COLO829 (cell line): ENCODE results near the gene SPRED2.

Experiments used
- DNase-seq: peaks from one replicate; pipeline ENCODE4 v3.0.0; 2012; ENCODE audit warnings: low spot score

The SPRED2 gene

DNA sequence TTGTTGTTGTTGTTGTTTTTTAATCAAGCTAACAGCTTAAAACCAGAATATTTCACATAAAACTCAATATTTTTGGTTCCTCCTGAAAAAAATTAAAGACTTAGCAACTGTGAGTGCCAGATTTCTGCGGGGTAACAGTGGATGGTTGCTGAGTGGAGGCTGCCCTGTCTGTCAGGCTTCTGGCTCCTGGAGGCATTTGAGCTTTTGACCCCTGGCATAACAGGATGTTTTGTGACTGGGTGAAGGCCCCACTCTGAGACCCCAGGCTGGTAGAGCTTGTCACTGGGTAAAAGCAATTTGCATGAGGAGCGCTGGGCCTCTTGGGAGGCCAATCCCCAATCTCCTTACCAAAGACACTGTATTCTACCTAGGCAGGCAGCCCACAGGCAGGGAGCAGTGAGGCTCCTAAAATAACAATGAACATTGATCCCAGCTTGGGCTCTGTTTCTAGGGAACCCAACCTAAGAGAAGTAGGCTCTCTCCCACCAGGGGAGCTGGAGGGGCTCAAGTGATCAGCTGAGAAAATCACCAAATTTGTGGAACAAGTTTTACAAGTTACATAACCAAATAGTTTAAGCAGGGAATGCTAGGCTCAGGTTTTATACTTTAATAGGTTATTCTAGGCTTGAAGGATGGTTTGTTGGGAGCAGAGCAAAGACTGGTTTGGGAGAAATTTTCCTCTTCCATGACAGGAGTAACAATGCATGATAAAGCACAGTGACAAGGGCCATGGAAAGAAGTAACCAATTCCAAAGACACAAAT is 5.9 kb upstream of the SPRED2 start:
- DNase-seq: no peak

DNA sequence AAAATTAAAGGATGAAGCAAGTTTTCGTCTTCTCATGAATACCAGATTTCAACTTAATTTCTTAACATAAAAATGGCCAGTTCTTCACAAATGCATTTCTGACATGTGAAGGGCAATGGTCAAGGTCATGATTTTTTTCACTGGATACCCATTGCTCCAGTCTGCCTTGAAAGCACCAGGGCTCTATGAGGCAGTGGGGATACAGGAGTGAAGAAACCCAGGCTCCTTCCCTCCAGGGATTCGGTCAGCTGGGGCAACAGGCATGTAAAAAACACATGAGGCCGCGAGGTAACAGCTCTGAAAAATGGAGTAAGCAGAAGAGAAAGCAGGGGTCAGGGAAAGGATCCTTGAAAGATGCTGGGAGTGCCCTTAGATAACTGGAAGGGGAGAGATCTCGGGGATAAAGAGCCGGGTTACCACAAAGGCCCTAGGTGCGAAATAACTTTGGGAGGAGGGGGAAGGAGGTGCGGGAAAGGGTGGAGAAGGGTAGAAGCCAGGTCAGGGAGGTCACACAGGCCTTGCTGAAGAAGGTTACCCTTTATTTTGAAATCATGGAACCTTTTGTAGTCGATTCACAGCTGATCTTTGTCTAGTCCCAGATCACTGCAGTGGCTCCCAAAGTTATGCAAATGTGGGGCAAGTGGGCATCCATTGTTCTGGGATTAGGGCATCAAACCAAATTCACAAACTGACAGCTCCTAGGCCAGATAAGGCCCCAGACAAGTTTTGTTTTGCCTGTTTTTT is 5.2 kb upstream of the SPRED2 start:
- DNase-seq: no peak

DNA sequence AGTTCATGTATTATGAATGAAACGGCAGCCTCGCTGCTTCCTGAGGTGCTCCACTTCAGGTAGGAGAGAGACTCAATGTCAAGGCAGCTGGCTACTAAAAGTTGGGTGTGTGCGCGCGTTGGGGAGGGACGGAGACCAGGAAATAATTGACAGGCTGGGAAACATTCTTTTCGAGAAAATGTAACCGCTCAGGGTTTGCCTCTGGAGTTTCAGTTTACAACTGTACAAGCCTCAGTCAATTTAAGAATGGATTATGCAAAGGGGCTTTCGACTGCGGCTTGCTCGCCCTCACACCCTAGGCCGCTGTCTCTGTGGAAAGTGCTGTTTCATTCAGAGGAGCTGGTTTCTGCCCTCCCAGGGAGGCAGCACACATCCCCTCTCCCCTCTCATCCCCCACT is 4.4 kb upstream of the SPRED2 start:
- DNase-seq: no peak

DNA sequence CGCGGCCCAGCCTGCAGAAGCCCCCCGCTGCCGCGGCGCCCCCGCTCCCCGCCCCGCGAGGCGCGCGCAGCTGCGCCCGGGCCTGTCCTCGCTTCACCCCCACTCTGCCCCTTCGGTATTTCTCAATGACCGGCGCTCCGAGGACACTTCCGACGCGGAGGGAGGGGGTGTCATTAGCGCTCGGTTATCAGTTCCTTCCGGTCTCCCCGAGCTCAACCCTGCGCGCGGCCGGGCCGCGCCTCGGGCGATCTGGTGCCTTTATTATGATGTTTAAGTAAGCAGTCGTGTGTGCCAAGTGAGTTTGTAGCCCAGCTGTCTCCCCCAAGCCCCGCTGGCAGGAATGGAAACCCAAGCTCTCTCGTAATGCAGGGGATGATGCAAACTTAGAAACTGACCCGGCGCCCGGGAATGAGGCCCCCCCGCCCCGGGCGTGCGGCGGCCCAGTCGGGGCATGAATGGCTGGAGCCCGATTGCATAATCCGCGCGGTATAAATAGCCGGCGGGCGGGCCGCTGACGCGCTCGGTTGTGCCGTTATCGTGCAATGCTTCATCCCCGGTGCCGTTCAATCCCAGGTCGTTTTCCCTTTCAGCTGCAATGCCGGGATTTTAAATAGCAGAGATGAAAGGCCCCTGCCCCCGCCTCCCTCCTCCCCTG is 3.9 kb upstream of the SPRED2 start:
- peak; percentile 58 for DNase-seq

DNA sequence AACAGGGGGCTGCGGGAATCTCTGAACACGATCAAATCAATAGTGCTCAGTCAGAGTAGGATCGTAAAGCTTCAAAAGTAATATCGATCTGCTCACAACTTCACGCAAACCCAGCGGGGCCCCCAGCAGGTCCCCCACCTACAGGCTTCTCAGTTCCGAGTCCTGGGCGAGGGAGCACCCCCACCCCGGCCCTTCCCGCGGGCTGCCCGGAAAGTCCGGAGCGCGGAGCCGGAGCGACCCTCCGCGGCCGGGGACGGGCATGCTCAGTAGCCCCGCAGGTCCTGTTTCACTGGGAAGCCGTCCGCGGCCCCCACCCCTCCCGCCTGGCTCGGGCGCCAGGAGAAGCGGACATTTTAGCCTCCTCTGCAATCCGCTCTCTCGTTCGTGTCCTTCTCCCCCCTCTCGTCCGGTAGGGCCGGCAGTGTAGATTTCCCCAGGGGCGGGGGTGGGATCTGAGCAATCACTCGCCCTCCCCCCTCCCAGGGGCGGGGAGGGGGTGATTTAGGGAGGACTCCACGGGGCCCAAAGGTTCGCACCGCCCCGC is 3.3 kb upstream of the SPRED2 start:
- peak; percentile 86 for DNase-seq

DNA sequence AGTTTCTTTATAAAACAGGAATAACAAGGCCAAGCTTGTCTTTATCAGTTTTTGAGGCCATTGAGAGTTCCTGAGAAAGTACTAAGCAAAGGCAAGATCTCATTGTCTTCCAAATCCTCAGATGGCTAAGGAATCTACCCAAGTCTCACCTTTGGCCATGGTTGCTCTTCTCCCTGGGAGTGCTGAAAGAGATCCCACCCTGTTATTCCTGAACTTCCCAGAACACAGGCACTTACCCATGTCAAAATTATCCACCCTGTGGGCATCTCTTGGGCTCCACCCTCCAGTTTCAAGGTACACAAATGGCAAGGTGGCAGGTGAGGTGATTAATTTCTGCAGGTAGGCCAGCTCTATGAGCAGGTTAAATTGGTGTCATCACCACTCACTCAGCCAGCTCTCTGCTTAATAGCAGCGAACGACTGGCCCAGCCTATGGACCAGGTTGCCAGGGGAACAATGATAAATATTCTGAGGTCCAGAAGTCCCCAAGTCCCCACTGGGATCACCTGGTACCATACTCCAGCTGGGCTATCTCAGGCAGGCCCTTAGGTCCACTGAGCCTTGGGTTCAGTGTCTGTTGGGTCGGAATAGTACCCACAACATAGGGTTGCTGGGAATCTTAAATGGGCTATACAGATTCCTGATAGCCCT is 2.3 kb upstream of the SPRED2 start:
- no peak for DNase-seq

DNA sequence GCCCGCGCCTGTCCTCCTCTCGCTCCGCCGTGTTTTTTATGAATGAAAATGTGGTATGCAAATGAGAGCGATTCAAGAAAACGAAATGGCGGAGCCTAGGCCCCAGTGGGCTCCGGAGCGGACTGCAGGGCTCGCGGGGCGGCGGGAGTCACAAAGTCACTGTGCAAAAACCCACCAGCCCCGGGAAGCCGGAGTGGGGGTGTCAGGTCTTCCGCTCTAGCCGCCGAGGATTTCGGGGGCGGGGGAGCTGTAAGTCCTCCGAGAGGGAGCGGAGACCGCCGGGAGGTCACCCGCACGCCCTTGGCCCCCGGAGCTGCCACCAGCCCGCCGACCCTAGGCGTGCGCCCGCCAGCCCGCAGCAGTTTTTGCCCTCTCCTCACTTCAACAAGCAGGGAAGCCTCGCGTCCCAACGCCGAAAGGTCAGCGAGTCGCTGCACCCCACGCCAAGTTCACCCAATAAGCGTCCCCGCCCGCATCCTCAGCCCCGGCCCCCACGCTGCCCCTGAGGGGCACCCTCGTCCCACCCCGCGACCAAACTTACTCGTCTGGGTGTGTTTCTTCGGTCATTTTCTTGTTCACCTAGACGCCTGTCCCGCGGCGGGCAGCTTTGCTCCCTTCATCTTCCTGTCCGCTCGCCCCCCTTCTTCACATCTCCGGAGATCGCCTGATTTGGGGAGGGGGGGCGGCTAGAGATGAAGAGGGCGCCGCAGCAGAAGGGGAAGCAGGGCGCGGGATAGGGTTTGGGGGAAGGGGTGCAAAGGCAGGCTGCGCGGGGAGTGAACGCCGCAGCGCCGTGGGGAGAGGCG is 775 bp downstream of the SPRED2 start:
- no peak for DNase-seq

DNA sequence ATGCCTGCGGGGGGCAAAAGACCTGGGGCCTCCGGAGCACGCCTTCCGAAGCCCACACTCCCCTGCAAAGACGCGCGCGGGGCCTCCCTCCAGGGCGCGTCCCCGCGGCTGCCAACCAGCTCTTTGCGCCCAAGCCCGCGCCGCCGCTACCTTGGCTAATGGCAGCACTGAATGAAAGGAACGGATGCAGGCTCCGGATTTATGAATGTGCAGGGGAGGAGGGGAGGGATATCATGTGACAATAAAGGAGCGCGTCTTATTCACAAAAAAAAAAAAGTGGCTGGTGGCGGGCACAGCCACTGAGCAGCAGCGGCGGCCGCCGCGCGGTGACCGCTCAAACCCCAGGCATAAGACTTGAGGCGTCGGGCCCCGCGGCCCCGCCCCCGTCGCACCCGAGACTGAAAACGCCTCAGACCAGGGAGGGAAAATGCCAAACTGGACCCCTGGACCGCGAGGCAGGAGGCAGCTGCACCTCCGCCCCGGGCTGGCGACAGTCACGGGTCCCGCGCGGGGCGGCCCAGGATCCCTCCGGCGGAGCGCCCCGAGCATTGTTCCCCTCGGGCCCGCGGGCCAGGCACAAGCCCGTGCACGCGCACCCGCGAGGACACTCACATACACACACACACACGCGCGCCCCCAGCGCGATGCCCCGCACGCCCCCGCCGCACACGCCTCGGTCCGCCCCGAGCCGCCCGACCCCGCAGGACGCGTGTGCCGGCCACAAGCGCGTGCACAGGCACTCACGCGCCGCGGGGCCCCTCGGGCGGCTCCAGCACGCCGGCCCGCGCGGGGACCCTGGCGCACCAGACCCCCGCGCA is 1.6 kb downstream of the SPRED2 start:
- peak; percentile 41 for DNase-seq

DNA sequence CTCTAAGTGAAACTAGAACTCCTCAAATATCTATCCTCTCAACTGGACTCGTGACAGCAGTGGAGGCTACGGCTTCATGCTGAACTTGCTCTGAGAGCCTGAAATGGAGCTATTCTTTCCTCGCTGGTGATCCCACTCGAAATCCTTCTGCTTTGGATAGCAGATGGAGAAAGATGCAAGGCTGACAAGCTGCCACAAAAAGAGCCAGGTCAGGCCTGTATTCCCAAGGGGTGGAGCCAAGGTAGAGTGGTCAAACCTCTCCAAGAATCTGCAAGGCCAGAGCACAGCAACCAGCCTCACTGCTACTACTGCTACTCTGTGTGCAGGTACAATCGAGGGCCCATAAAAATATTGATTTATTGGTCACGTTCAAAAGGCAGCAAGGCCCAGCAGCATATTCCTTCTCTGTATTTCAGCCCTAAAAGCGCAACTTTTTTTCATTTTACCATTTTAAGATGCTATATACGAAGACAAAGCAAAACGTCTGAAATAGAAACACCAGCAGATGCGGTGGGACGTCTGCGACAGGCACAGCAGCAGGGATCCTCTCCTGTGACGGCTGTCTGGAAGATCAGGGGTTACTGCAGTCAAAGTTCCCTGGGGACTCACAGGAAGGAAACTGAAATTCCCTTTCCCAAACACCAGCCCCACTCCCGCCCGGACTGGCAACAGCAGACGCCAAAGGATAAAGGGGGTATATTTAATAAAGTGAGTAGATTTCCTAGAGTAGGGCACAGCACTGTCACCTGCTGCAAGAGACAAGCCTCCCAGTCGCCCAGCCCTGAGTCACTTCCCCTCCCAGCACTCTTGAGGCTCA is 2.4 kb downstream of the SPRED2 start:
- no peak for DNase-seq

DNA sequence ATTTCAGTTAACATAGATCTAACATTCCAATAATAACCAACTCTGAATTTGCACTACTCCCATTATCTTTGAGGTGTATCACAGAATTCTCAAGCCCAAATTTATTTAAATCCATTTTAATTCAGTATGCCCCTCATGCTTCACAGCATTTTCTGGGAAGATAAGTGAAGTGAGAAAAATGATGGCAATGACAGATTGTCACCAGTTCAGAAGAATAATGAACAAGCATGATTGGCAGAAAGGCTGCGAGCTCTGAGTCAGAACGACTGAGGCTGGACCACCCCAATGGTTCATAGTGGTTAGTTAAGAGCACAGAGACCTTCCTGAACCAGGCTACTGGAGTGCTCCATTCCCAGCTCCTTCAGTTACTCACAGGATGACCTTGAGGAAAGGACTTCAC is 4.9 kb downstream of the SPRED2 start:
- no peak for DNase-seq

DNA sequence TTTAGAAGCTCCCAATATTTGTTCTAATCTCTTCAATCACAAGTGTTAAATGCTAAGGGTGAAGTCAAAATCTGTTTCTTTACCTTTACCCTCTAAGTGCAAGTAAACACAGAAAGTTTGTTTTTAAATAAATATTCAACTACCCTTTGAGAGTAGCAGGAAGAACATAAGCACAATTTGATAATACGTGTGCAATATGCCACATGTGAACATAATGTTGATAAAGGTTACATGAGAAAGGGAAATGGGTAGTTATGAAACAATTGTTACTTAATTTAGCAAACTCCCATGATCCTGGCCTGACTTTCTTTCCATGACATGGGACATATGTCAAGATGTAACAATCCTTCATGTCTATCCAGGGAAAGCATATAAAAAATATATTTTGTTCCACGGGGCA is 7.1 kb downstream of the SPRED2 start:
- DNase-seq: no peak

DNA sequence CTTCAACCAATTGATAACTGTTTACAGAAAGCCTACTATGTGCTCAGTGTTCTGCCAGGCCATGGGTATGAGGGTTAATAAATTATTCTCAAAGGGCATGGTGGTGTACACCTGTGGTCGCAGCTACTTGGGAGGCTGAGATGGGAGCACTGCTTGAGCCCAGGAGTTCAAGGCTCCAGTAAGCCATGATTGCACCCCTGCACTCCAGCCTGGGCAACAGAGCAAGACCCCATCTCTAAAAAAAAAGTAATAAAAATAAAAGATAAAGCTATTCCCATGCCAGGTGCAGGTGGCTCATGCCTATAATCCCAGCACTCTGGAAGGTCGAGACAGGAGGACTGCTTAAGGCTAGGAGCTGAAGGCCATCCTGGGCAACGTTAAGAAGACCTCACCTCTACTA is 8.0 kb downstream of the SPRED2 start:
- DNase-seq: no peak

DNA sequence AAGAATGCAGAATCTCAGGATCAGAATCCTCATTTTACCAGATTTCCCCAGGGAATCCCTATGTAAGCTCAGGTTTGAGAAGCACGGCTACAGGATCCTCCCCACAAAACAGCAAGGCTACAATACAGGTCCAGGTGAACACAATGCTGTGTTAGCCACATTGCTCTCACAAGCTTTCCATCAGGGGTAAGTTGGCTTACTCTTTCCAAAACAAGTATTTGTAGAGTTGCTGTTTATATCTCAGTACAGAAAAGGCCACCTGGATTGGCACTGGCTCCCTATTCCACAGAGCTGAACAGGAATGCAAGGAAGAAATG is 11.0 kb downstream of the SPRED2 start:
- no peak for DNase-seq

DNA sequence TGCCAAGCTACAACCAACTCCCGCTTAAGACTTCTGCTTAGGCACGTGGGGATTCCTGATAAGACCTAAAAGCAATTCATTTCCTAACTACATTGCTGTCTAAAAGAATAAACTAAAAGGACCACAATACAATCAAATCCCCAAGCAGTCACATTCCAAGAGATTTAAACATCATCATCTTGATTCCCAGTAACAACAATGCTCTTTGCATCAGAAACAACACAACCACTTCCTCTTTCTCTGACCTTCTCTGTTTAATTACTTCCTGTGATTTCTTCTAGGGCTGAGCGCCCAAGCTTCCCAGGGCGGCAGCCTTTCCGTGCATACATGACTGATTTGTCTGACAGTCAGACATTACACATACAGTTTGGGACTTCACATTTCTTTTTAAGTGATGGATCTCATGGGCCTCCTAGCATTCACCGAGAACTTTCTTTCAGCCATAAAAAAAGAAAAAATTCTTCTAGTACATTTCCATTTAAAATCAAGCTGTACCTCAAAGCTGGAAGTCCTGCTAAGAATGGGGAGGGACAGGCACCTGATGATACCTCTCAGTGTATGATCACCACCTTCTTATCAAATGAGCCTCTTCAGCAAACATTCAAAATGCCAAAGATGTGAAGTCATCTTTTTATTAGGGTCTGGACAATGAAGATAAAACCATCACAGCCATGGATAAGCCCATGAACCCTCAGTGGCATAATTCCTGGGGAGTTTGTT is 11.5 kb downstream of the SPRED2 start:
- peak; percentile 83 for DNase-seq

DNA sequence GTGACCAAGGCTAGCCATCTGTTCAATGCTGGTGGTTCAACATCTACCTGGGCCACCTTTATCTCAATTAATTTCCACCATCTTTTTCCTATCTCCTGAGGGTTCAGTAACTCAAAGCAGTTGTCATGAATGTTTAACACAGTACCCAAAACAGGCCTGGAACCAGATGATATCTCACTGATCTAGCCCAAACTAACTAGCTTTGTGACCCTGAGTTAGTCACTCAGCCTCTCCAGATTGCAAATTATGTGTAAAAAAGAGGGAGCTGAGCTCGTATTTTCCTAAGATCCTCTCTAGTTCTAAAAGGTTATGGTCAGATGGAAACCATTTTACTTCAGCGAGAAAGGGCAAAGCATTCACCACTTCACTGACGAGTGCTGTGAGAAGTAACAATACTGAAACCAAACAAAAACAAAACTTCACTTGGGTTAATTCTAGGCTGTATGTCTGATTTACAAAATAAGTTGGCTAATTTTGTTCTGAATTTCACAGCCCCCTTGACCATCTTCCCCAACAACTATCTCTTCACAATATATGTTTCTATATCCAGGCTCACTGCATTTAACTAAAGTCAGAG is 14.8 kb downstream of the SPRED2 start:
- DNase-seq: no peak

DNA sequence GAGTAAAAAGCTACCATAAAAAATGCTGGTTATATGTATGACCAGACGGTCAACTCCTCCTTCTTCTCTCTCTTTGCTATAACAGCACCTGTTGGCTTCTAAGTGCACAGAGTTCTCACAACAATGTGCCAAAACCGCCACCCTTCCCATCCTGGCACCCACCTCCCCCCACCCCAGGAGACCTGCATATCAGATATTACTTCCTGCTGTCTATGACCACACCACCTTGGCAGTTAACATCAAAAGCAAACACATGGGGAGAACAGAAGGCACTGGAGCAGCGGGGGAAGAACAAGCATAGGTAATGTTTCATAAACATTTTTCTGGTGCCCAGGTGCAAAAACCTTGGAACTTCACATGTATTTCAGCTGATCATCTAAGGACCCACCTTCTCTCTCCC is 15.5 kb downstream of the SPRED2 start:
- no peak for DNase-seq

DNA sequence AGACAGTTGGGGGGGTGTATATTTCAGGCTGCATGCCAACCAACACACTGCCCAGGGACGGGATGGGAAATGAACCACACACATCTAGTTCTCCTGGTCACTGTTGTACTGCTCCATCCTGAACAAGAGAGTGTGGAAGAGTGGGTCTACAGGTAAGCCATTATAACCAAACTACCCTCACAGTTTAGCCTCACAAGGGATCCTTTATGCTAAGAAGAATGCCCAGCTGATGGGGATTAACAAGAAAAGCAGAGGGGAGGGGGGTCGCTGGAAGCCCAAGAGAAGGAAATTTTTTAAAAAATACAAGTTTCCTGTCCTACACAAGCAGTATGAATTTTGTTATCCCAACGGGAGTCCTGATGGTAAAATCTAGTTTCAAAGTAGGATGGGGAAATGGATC is 16.1 kb downstream of the SPRED2 start:
- no peak for DNase-seq

DNA sequence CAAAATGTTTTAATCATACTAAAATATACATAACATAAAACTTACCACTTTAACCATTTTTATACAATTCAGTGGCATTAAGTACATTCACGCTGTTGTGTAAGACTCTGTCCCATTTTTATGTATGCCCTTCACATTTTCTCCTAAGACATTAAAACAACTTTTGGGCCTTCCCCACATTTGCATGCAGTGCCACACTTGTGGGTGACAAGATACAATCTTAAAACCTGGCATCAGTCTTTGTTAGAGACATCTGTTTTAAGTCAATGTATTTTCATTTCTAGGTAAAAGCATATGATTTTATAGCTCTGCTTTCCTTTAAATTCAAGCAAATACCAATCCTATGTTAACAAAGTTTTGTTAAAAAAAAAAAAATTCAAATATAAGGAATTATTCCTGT is 17.3 kb downstream of the SPRED2 start:
- no peak for DNase-seq

DNA sequence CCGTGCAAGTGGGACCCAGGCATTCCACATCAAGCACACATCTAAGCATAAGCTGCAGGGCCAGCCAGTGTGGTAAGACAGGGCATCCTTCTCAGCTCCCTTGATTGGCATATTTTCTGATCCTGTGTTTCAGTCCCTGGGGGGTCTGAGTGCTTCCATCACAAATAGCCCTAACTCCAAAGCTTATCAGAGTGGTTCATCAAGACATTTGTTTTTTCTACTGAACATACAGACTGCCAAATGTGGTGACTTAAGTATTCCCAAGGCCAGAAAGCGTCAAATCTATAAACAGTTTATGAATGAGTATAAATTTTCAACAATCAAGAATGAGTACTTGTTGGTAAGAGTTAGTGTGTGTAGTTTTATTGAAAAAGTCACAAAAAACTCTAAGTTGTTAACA is 18.8 kb downstream of the SPRED2 start:
- no peak for DNase-seq
